IPS-18a (cell line): ENCODE results near the gene GLRA3.
"Not testable (repeated sequence)": the region's sequence is repeated elsewhere in the genome, so short reads cannot be mapped to it uniquely, and the experiment has no call there.

Experiments
- H3K27ac ChIP-seq: one replicate; pipeline ENCODE4 v1.5.1; 2013; ENCODE audit warnings: low read length
- H3K27me3 ChIP-seq: one replicate; pipeline ENCODE4 v1.6.1; 2013; ENCODE audit warnings: mild to moderate bottlenecking, low read length; ENCODE audit not compliant: control insufficient read depth, insufficient read depth
- H3K36me3 ChIP-seq: one replicate; pipeline ENCODE4 v1.6.1; 2013; ENCODE audit warnings: low read depth, low read length; ENCODE audit not compliant: control insufficient read depth
- H3K4me1 ChIP-seq: one replicate; pipeline ENCODE4 v1.6.1; 2013; ENCODE audit warnings: low read depth, low read length; ENCODE audit not compliant: control insufficient read depth
- H3K4me3 ChIP-seq: one replicate; pipeline ENCODE4 v1.5.1; 2013; ENCODE audit warnings: low read length
- H3K9ac ChIP-seq: one replicate; pipeline ENCODE4 v1.6.1; 2013; ENCODE audit warnings: mild to moderate bottlenecking, low read length, moderate library complexity
- H3K9me3 ChIP-seq: one replicate; pipeline ENCODE4 v1.6.1; 2013; ENCODE audit warnings: low read depth, low read length; ENCODE audit not compliant: control insufficient read depth

GLRA3 gene

DNA sequence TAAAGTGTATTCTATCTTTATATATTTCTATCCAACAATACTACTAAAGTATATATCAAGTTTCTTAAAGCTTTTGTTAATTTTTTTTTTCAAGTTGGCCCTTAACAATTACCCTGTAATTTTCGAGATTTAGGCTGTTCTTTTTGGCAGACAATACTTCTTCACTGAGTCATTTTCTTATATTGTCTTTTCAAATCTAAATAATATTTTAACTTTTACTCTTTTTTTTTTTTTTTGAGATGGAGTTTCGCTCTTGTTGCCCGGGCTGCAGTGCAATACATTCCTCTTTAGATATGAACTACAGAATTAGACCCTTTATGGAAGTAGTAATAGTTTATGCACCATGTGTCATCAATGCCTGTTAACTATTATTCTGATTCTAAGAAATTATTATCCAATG, 120.7 kb downstream of the GLRA3 start:
- Histone ChIP-seq H3K9me3 (no peaks in the 10 kb centered on the region), H3K27ac (no peak overlapping the region), H3K4me1 (peaks cover 4% of the 10 kb centered on the region), H3K9ac (no peak overlapping the region), H3K36me3 (no peaks in the 10 kb centered on the region), H3K27me3 (no peaks in the 10 kb centered on the region), H3K4me3 (no peak overlapping the region)

DNA sequence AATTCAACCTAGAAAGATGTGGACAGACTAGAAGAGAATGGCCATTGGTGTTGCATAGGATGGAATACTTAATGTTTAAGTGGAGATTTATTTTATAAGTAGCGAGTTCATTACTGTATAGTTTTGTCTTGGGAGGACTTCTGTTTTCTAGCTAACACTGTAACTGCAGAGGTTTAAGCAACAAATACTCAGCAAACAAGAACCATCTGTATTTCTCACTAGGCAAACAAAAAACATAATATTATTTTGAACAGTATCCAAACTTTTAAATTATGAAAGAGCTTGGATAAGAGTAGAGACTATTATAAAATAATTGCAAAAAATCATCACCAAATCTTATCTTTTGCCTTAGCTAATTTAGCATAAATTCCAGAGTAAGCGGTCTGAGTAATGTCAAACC, 121.1 kb downstream of the GLRA3 start:
- Histone ChIP-seq H3K27me3 (no peaks in the 10 kb centered on the region), H3K4me1 (no peaks in the 10 kb centered on the region), H3K27ac (no peak overlapping the region)

DNA sequence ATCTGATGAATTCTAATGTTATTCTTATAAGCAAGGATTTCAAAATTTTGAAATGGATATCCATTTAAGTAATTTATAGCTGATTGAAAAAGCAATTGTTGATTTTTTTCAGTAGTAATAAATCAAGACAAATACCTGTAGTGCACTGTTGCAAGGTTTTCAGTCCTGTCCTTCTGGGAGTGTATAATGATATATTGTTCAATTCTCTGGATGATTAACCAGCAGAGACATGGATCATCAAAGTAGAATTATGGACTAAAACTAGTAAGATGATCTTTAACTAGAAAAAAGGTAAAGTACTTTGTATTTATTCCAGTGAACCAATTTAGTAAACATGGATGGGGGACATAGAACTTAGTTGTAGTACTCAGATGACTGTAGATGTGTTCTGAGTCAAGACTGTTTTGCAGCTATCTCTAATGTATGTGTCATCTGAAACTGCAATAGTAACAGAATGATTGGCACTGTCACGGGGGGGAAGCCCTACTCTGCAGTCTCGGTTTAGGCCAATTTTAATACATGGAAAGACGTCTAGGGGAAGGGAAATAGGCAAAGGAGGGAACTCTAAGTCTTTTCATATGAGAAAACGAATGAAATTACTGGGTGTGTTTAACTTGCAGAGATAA, 121.9 kb downstream of the GLRA3 start:
- Histone ChIP-seq H3K36me3 (no peaks in the 10 kb centered on the region), H3K27ac (no peak overlapping the region)

More for the DNA sequence above, 121.1 kb downstream of the GLRA3 start:
- Histone ChIP-seq H3K36me3 (no peaks in the 10 kb centered on the region), H3K9ac (no peak overlapping the region), H3K4me3 (no peak overlapping the region), H3K9me3 (no peaks in the 10 kb centered on the region)

DNA sequence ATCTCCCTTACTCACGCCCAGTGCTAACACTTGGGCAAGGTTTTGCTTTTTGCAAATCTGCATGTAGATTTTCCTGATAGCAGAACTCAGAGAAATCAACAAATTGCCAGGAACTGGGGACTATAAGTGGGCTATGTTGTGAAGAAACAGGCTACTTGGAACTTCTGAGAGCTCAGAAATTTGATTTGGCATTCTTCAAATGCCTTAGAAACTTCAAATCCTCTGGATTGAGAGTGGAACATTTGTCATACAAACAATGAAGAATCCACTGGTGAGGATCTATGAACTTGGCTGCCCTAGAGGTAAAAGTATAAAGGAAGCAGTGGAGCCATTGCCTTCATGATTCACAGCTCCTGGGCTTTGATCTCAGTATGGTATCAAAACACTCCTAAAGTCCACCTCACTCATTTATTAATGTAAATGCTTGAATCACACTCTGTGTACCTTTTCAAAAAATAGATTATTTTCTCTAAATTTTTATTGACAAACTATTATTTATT, 126.0 kb downstream of the GLRA3 start:
- Histone ChIP-seq H3K4me3 (no peak overlapping the region), H3K36me3 (no peaks in the 10 kb centered on the region), H3K4me1 (no peaks in the 10 kb centered on the region), H3K27me3 (no peaks in the 10 kb centered on the region), H3K9me3 (no peaks in the 10 kb centered on the region), H3K27ac (no peak overlapping the region), H3K9ac (no peak overlapping the region)

More for the DNA sequence above, 121.9 kb downstream of the GLRA3 start:
- no peaks in the 10 kb centered on the region for H3K9me3 ChIP-seq
- H3K4me3 ChIP-seq: no peak overlapping the region
- no peaks in the 10 kb centered on the region for H3K4me1 ChIP-seq
- H3K9ac ChIP-seq: no peak overlapping the region
- H3K27me3 ChIP-seq: no peaks in the 10 kb centered on the region

DNA sequence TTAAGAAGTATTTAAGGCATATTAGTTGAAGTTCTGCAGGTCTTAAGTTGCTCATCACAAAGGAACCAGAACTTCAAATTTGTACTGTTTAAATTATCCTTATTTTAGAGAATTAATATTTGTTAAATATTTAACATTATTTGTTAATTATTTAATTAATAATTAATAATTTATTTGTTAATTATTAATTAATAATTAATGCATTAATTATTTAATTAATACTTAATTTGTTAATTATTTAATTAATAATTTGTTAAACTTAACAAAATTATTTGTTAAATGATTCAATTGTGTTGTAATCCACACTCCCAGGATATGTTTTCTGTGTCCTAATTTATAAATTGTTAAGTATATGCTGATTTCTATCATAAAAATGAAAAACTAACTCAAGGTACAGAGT, 129.4 kb downstream of the GLRA3 start:
- Histone ChIP-seq H3K9me3 (no peaks in the 10 kb centered on the region), H3K9ac (no peak overlapping the region), H3K27me3 (no peaks in the 10 kb centered on the region), H3K4me3 (no peak overlapping the region), H3K4me1 (no peaks in the 10 kb centered on the region), H3K36me3 (no peaks in the 10 kb centered on the region), H3K27ac (no peak overlapping the region)

DNA sequence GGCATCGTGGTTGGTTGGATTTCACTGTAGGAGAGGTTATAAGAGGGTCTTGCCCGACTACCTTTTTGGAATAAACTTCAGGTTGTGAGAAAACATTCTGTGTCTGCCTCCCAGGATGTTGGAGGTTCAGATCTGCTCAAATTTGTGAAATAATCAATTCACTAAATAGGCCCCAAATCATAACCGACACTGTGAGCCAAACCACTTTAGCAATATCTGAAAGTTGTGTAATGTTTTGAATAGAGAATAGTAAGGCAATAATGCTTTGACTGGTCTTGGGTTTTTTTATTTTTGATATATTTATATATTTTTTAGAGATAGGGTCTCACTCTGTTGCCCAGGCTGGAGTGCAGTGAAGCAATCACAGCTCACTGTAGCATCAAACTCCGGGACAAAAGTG, 131.2 kb downstream of the GLRA3 start:
- Histone ChIP-seq H3K27me3 (no peaks in the 10 kb centered on the region), H3K27ac (no peak overlapping the region), H3K9me3 (no peaks in the 10 kb centered on the region), H3K4me1 (no peaks in the 10 kb centered on the region), H3K4me3 (no peak overlapping the region), H3K36me3 (no peaks in the 10 kb centered on the region), H3K9ac (no peak overlapping the region)

DNA sequence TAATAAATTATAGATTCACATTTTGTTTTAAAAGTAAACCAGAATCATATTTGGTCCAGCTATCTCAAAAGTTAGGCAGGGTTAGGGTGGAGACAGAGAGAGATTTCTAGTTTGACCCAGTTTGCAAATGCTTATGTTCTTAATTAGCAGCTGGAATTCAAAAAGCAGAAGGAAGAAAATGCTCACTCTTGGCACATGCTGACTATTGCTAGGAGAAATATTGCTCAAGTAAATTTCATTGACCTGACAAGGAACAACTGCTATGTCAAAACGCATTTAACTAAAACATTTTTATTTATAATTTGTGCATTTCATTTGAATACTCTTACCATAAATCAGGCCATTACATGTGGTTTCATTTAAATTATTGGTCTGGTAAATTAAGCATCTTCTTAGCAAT, 131.8 kb downstream of the GLRA3 start:
- Histone ChIP-seq H3K9me3 (no peaks in the 10 kb centered on the region), H3K27ac (no peak overlapping the region), H3K4me3 (no peak overlapping the region), H3K4me1 (no peaks in the 10 kb centered on the region), H3K27me3 (no peaks in the 10 kb centered on the region), H3K36me3 (no peaks in the 10 kb centered on the region), H3K9ac (no peak overlapping the region)

DNA sequence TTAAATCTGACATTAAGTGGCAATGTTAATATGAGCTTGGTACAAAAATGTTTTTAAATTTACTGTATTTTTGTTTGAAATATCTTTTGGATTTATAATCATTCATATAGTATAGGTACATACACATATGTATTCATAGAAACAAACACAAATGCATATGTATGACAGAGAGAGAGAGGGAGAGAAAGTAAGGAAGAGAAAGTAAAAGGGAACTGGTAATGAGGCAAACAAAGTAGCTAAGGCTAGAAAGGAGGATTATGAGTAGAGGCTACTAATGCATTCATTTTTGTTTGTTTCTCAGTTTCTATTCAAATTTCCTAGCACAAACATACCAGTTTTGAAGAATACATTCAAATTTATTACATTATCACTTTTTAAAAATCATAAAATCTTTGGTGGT, 132.4 kb downstream of the GLRA3 start:
- H3K4me1 ChIP-seq: no peaks in the 10 kb centered on the region
- H3K4me3 ChIP-seq: no peak overlapping the region
- no peaks in the 10 kb centered on the region for H3K27me3 ChIP-seq
- H3K36me3 ChIP-seq: no peaks in the 10 kb centered on the region
- H3K9me3 ChIP-seq: no peaks in the 10 kb centered on the region
- no peak overlapping the region for H3K27ac ChIP-seq
- H3K9ac ChIP-seq: no peak overlapping the region

DNA sequence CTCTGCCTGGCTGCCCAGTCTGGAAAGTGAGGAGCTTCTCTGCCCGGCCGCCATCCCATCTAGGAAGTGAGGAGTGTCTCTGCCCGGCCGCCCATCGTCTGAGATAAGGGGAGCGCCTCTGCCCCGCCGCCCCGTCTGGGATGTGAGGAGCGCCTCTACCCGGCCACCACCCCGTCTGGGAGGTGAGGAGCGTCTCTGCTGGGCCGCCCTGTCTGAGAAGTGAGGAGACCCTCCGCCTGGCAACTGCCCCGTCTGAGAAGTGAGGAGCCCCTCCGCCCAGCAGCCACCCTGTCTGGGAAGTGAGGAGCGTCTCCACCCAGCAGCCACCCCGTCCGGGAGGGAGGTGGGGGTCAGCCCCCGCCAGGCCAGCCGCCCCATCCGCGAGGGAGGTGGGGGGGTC, 137.2 kb downstream of the GLRA3 start:
- not testable (repeated sequence) for H3K27ac ChIP-seq, H3K9me3 ChIP-seq, H3K27me3 ChIP-seq, H3K36me3 ChIP-seq, H3K4me1 ChIP-seq, H3K4me3 ChIP-seq, H3K9ac ChIP-seq

DNA sequence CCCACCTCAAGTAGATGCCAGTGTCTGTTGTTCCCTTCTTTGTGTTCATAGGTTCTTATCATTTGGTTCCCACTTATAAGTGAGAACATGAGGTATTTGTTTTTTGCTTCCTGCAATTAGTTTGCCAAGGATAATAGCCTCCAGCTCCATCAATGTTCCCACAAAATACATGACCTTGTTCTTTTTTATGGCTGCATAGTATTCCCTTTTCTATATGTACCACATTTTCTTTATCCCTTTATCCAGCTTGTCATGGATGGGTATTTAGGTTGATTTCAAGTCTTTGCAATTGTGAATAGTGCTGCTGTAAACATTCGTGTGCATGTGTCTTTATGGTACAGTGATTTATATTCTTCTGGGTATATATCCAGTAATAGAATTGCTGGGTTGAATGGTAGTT, 138.4 kb downstream of the GLRA3 start:
- Histone ChIP-seq H3K9me3 (peaks cover 9% of the 10 kb centered on the region), H3K36me3 (no peaks in the 10 kb centered on the region), H3K4me3 (no peak overlapping the region), H3K27ac (no peak overlapping the region), H3K27me3 (no peaks in the 10 kb centered on the region), H3K9ac (no peak overlapping the region), H3K4me1 (no peaks in the 10 kb centered on the region)

DNA sequence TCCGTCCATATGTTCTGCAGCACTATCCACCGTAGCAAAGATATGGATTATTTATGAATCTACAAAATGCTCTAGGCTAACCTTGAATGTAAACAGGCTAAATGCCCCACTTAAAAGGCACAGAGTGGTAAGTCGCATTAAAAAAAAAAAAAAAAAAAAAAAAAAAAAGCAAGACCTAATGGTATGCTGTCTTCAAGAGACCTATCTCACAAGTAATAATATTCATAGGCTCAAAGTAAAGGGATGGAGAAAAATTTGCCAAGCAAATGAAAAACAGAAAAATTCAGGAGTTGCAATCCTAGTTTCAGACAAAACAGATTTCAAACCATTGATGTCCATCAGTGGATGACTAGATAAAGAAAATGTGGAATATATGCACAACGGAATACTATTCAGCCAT, 139.4 kb downstream of the GLRA3 start:
- Histone ChIP-seq H3K4me1 (no peaks in the 10 kb centered on the region), H3K9me3 (peaks cover 9% of the 10 kb centered on the region), H3K27ac (no peak overlapping the region), H3K4me3 (no peak overlapping the region), H3K9ac (no peak overlapping the region), H3K27me3 (no peaks in the 10 kb centered on the region), H3K36me3 (no peaks in the 10 kb centered on the region)

DNA sequence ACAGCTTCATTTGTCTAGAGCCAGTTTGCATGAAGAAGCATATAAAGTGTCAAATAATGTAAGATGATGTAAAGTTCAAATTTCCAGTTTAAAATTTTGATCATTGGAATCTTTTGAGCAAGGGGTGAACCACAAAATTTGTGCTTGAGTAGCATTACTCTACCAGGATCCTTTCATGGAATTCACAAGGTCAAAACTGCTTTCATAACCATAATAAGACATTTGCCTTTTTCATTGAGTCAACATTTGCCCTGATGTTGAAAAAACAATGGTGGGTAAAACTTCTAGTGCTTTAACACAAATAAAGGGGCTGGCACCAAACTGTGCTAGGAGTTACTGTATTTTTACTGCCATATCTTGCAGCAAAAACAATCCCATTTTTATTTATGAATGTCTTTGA, 142.2 kb downstream of the GLRA3 start:
- Histone ChIP-seq H3K27ac (no peak overlapping the region), H3K9me3 (peaks cover 9% of the 10 kb centered on the region), H3K9ac (no peak overlapping the region), H3K4me3 (no peak overlapping the region), H3K4me1 (no peaks in the 10 kb centered on the region), H3K27me3 (no peaks in the 10 kb centered on the region), H3K36me3 (no peaks in the 10 kb centered on the region)
